K562 (cell line): ENCODE results near the gene DPEP1. TPM values are rescaled to one million over a fixed set of nuclear protein-coding genes. Genes with fewer than 3 reads are reported as not detected.

Source experiments
- ATAC-seq: fragments of 200-7000 bp; cut with Tn5 transposase; 3 replicates; pipeline ENCODE4 v1.9.1; 2020; ENCODE audit warnings: moderate library complexity
- BruUV-seq: library from RNA; stranded (reverse); fragments of 400-500 nt; replicated peaks from 2 replicates; lab custom pipeline; 2021; lab: Mats Ljungman, UMichigan
- CTCF ChIA-PET: fragments of 300-600 bp; formaldehyde crosslinking; extraction: SDS; loops from one replicate; lab custom pipeline; 2021; ENCODE audit warnings: low intra/inter-chr PET ratio; lab: Yijun Ruan, JAX
- POLR2A ChIA-PET: fragments of 300-600, 350-650 bp; sonication (Branson Sonifier 250); formaldehyde crosslinking; extraction: SDS; loops from one replicate; lab custom pipeline; 2021; ENCODE audit warnings: antibody characterized with exemption, inconsistent platforms; lab: Yijun Ruan, JAX
- DNase-seq, 4 experiments: peaks; one replicate each; pipeline versions ENCODE4 v3.0.0 to v3.0.0-alpha.2; 2011 to 2018; ENCODE audit warnings: low spot score in 3 of 4, mixed read lengths in 3 of 4; ENCODE audit errors: extremely low read depth in 1 of 4
- FAIRE-seq: peaks from 2 replicates; lab custom pipeline; 2011; peaks lifted over from hg19 to GRCh38; lab: Jason Lieb, UNC
- H2AFZ ChIP-seq: 2 replicates; pipeline ENCODE4 v1.6.0; 2011; ENCODE audit warnings: low read depth, low read length, control low read depth, inconsistent platforms
- H3K27ac ChIP-seq: fragments of 200-600 bp; 3 replicates; pipeline ENCODE4 v1.8.0; 2011; ENCODE audit warnings: low read depth, mild to moderate bottlenecking, control low read depth, inconsistent platforms, low read length, moderate library complexity, mixed read lengths; ENCODE audit errors: extremely low read depth
- H3K27me3 ChIP-seq, 2 experiments: fragments of 300-600 bp in 1 of 2; 2 replicates in 1 of 2; 3 replicates in 1 of 2; pipeline versions ENCODE4 v1.6.0 to v1.8.0; 2011; ENCODE audit warnings: inconsistent platforms in 2 of 2, low read length in 2 of 2, mild to moderate bottlenecking in 1 of 2, mixed read lengths in 1 of 2, moderate library complexity in 1 of 2; ENCODE audit not compliant: control insufficient read depth in 2 of 2, insufficient read depth in 2 of 2
- H3K36me3 ChIP-seq: fragments of 300-600 bp; 3 replicates; pipeline ENCODE4 v1.8.0; 2011; ENCODE audit warnings: mild to moderate bottlenecking, low read length, inconsistent platforms; ENCODE audit not compliant: control insufficient read depth, insufficient read depth
- H3K4me1 ChIP-seq, 2 experiments: fragments of 200-600 bp in 1 of 2; replicated peaks in 1 of 2; 2 replicates in 1 of 2; 3 replicates in 1 of 2; pipeline versions ENCODE4 v1.5.1 to v1.8.0; 2011; ENCODE audit warnings: inconsistent platforms in 2 of 2, low read length in 2 of 2, mild to moderate bottlenecking in 1 of 2, mixed read lengths in 1 of 2, moderate library complexity in 1 of 2; ENCODE audit not compliant: control insufficient read depth in 2 of 2, insufficient read depth in 2 of 2
- H3K4me2 ChIP-seq: 2 replicates; pipeline ENCODE4 v1.6.1; 2011; ENCODE audit warnings: low read length, control low read depth, inconsistent platforms, mixed read lengths; ENCODE audit not compliant: insufficient read depth
- H3K4me3 ChIP-seq: fragments of 200-600 bp; sonication (generic), shearing (Covaris generic); 2 replicates; pipeline ENCODE4 v1.5.1; 2016; ENCODE audit warnings: control low read depth, inconsistent platforms
- H3K79me2 ChIP-seq: fragments of 200-600 bp; 3 replicates; pipeline ENCODE4 v1.8.0; 2011; ENCODE audit warnings: low read length, inconsistent platforms; ENCODE audit not compliant: control insufficient read depth, insufficient read depth
- H3K9ac ChIP-seq, 2 experiments: 2 replicates each; pipeline versions ENCODE4 v1.6.0 to v1.6.1; 2011; ENCODE audit warnings: low read depth in 2 of 2, low read length in 2 of 2, control low read depth in 1 of 2, inconsistent platforms in 1 of 2, mild to moderate bottlenecking in 1 of 2, mixed read lengths in 1 of 2; ENCODE audit not compliant: insufficient read depth in 1 of 2
- H3K9me1 ChIP-seq: one replicate; pipeline ENCODE4 v1.6.0; 2011; ENCODE audit warnings: inconsistent platforms, mild to moderate bottlenecking, low read length, moderate library complexity; ENCODE audit not compliant: control insufficient read depth, insufficient read depth
- H3K9me3 ChIP-seq: replicated peaks from 2 replicates; pipeline ENCODE4 v1.5.1; 2011; ENCODE audit warnings: low read depth, low read length, inconsistent platforms; ENCODE audit not compliant: control insufficient read depth, insufficient read depth
- H4K20me1 ChIP-seq: replicated peaks from 2 replicates; pipeline ENCODE4 v1.6.1; 2011; ENCODE audit warnings: low read length, inconsistent platforms, mixed read lengths; ENCODE audit not compliant: control insufficient read depth, insufficient read depth
- CBX5 ChIP-seq: IDR thresholded peaks from 2 replicates; pipeline ENCODE4 v1.6.1; 2014; ENCODE audit warnings: low read depth, borderline replicate concordance
- ELF4 ChIP-seq: fragments of 450-650 bp; formaldehyde crosslinking; IDR thresholded peaks from 2 replicates; pipeline ENCODE4 v1.4.0; 2022; ENCODE audit warnings: missing genetic modification characterization
- ESRRA ChIP-seq: fragments of 450-650 bp; IDR thresholded peaks from 2 replicates; pipeline ENCODE4 v1.6.1; 2014; ENCODE audit warnings: low read depth, mild to moderate bottlenecking, moderate library complexity, borderline replicate concordance
- ETS1 ChIP-seq: conservative IDR thresholded peaks from 2 replicates; pipeline ENCODE4 v1.6.1; 2011; ENCODE audit warnings: low read depth, mild to moderate bottlenecking, low read length; ENCODE audit not compliant: control insufficient read depth
- MCM2 ChIP-seq: fragments of 450-650 bp; IDR thresholded peaks from 2 replicates; pipeline ENCODE4 v1.6.1; 2017; ENCODE audit warnings: low read depth, mild to moderate bottlenecking
- MEF2D ChIP-seq: conservative IDR thresholded peaks from 2 replicates; pipeline ENCODE4 v1.6.1; 2016; ENCODE audit warnings: low read depth, missing genetic modification characterization, missing compliant biosample characterization
- MTA2 ChIP-seq: fragments of 450-650 bp; IDR thresholded peaks from 2 replicates; pipeline ENCODE4 v1.6.1; 2016; ENCODE audit warnings: low read depth
- NCOA2 ChIP-seq, 2 experiments: fragments of 450-650 bp; IDR thresholded peaks; 2 replicates each; pipeline ENCODE4 v1.6.1; 2018; ENCODE audit warnings: mild to moderate bottlenecking in 2 of 2, moderate library complexity in 1 of 2; ENCODE audit not compliant: partially characterized antibody in 2 of 2
- POLR2A ChIP-seq: fragments of 450-650 bp; conservative IDR thresholded peaks from 2 replicates; pipeline ENCODE4 v1.6.1; 2016
- RAD51 ChIP-seq: fragments of 450-650 bp; IDR thresholded peaks from 2 replicates; pipeline ENCODE4 v1.7.1; 2016; ENCODE audit warnings: low read depth, mild to moderate bottlenecking, borderline replicate concordance
- TOE1 ChIP-seq, 2 experiments: fragments of 450-650 bp in 1 of 2; sonication (generic) in 1 of 2; formaldehyde crosslinking in 1 of 2; IDR thresholded peaks; 2 replicates each; pipeline versions ENCODE4 v1.7.1 to v1.8.0; 2016 to 2022; ENCODE audit warnings: borderline replicate concordance in 2 of 2, mild to moderate bottlenecking in 2 of 2, antibody characterized with exemption in 1 of 2, inconsistent platforms in 1 of 2, low read depth in 1 of 2, missing genetic modification reagents in 1 of 2, moderate library complexity in 1 of 2
- ZKSCAN8 ChIP-seq: fragments of 200-800 bp; sonication (Bioruptor generic); IDR thresholded peaks from 2 replicates; pipeline ENCODE4 v1.6.1; 2016; ENCODE audit warnings: missing genetic modification characterization, missing compliant biosample characterization
- ZNF232 ChIP-seq: sonication (generic); formaldehyde crosslinking; IDR thresholded peaks from 2 replicates; pipeline ENCODE4 v1.8.0; 2022; ENCODE audit warnings: mild to moderate bottlenecking, missing genetic modification reagents
- ZNF239 ChIP-seq: fragments of 250-450 bp; sonication (Bioruptor Pico); IDR thresholded peaks from 2 replicates; pipeline ENCODE4 v1.4.0; 2020; ENCODE audit warnings: mild to moderate bottlenecking
- ZNF311 ChIP-seq: fragments of 250-450 bp; sonication (Bioruptor Pico); IDR thresholded peaks from 2 replicates; pipeline ENCODE4 v1.4.0; 2020; ENCODE audit warnings: mild to moderate bottlenecking, moderate library complexity
- ZNF316 ChIP-seq: fragments of 450-650 bp; IDR thresholded peaks from 2 replicates; pipeline ENCODE4 v1.6.1; 2016
- ZNF592 ChIP-seq: fragments of 450-650 bp; IDR thresholded peaks from 2 replicates; pipeline ENCODE4 v1.6.1; 2017; ENCODE audit warnings: antibody characterized with exemption, mild to moderate bottlenecking
- ZZZ3 ChIP-seq: fragments of 450-650 bp; IDR thresholded peaks from 2 replicates; pipeline ENCODE4 v1.6.1; 2016; ENCODE audit warnings: antibody characterized with exemption, mild to moderate bottlenecking, moderate library complexity
- WGBS: fragments of 100-300 bp; shearing (Covaris generic); methylation state at CpG from one replicate; pipeline ENCODE4 v1.1.6; 2016; ENCODE audit warnings: low coverage, mixed read lengths; ENCODE audit not compliant: insufficient coverage; ENCODE audit errors: missing lambda C conversion rate; 5-methylcytosine and 5-hydroxymethylcytosine counted together
- in situ Hi-C: fragments of 300-500 bp; cut with MboI; formaldehyde crosslinking; loops from 4 replicates; pipeline ENCODE4 v1.15.0; 2018; ENCODE audit warnings: inconsistent platforms, mixed read lengths
- intact Hi-C: fragments of 100-400 bp; cut with micrococcal nuclease; formaldehyde crosslinking; loops from 2 replicates; pipeline ENCODE4 v1.14.2; 2022
- polyA plus RNA-seq, 8 experiments: library from polyadenylated mRNA; depleted of rRNA in 4 of 8; stranded (reverse) in 5 of 8; unstranded in 3 of 8; fragments of >200 nt; fragmentation: Nextera tagmentation in 2 of 8; fragmentation: Illumina TruSeq in 1 of 8; extraction: Ambion mirVana in 2 of 8; extraction: Trizol in 1 of 8; gene quantifications; 2 replicates each; pipeline versions ENCODE4 v1.2.1 to v1.2.3, GENCODE V29; 2011 to 2014; ENCODE audit warnings: inconsistent platforms in 1 of 8, missing spikeins in 1 of 8
- total RNA-seq, 7 experiments: library from RNA; depleted of rRNA in 6 of 7; stranded (reverse); fragments of >200 nt in 6 of 7; fragmentation: Illumina TruSeq in 2 of 7; extraction: Trizol in 2 of 7; gene quantifications; 2 replicates each; pipeline versions ENCODE4 v1.2.1 to v1.2.3, GENCODE V29; 2011 to 2021; ENCODE audit warnings: low replicate concordance in 1 of 7

Gene DPEP1
- total and polyA plus RNA-seq, 9 of the 15 experiments (the other 6 are each of a cell fraction or from before 2014, with no cell fraction given), result 0.14 to 0.31 (median 0.20) TPM; not detected in 6

GRCh38 chr16:89657442-89658220, 44.2 kb downstream of the DPEP1 start, which contains the start of the genes CHMP1A and SPATA33:
TSS of gene CHMP1A (minus strand) at chr16:89657708. CDS start at chr16:89657588, 120 bp downstream.
TSS of gene SPATA33 (plus strand) at chr16:89657836. CDS start at chr16:89657912, 76 bp downstream.
- Histone ChIP-seq H3K27me3 (no peaks in the 10 kb centered on the region), H2AFZ (peak within 1 kb of the TSS; percentile 81), H3K4me3 (peak within 1 kb of the TSS; percentile 70), H3K36me3 (peaks cover 43% of the 10 kb centered on the region), H3K9ac (peak within 1 kb of the TSS; percentile 86 to 99), H3K79me2 (peaks cover 69% of the 10 kb centered on the region), H4K20me1 (peaks cover 4% of the 10 kb centered on the region; the same call in 1 of the 2 replicates), H3K9me1 (peaks cover 7% of the 10 kb centered on the region), H3K27ac (peak within 1 kb of the TSS; percentile 82), H3K4me2 (peak within 1 kb of the TSS; percentile 87), H3K4me1 (peaks cover 4 to 49% of the 10 kb centered on the region in 2 experiments; a peak in 3 of 5 replicates), H3K9me3 (no peaks in the 10 kb centered on the region; the same call in 1 of the 2 replicates)
- CTCF ChIA-PET, result interaction anchor here (0.7 kb wide), 1 partner anchor 750 kb away, joined by 3 read pairs; no protein-coding TSS in a partner anchor
- under 1% methylated on average over 52 of the region's 99 CpGs for WGBS
- in situ Hi-C loops (no loop called here), intact Hi-C loops (no loop called here)
- BruUV-seq, result no TSS peak
- POLR2A ChIA-PET, result interaction anchor here (0.5 to 1.8 kb wide), 8 partner anchors 9 to 884 kb away, joined by 3 to 6 read pairs (median 3); no protein-coding TSS in a partner anchor
- DNase-seq, result peak; percentile 93 to 96 (median 94)
- ATAC-seq, result peak; percentile 97
- peak; percentile 78 for FAIRE-seq
- TF ChIP-seq ZNF311 (no peak), RAD51 (no peak), TOE1 (IDR thresholded peaks at IDR 0.05; ENCODE audit: borderline replicate concordance) (no peak), TOE1 (CRISPR knock-in tag; IDR thresholded peaks at IDR 0.05; ENCODE audit: borderline replicate concordance, low read depth) (no peak), CBX5 (no peak), NCOA2 (IDR thresholded peaks at IDR 0.05; ENCODE audit: partially characterized antibody in 2 of 2) (no peak), MEF2D (tag) (no peak), ZNF232 (CRISPR knock-in tag) (no peak), ELF4 (CRISPR knock-in tag) (peak; percentile 92), ZNF239 (no peak), MTA2 (no peak), ZNF316 (no peak), ZKSCAN8 (CRISPR knock-in tag) (no peak), ZNF592 (no peak), ZZZ3 (no peak), ESRRA (0 out of 2 replicates have a peak, but pooled peaks have one; percentile 14), POLR2A (peak; percentile 79), MCM2 (no peak), ETS1 (peak; percentile 79)
